PC-3 (cell line): ENCODE results near the gene NRCAM. TPM values are rescaled to one million over a fixed set of nuclear protein-coding genes. Genes with fewer than 3 reads are reported as not detected.

Source experiments
- ATAC-seq: fragments of 200-7000 bp; cut with Tn5 transposase; 2 replicates; pipeline ENCODE4 v1.9.1; 2020; ENCODE audit warnings: mild to moderate bottlenecking, moderate library complexity
- BruUV-seq: library from RNA; stranded (reverse); fragments of 400-500 nt; replicated peaks from 2 replicates; lab custom pipeline; 2021; lab: Mats Ljungman, UMichigan
- CTCF ChIA-PET: fragments of 300-600 bp; sonication (Branson Sonifier 250); formaldehyde crosslinking; loops from one replicate; lab custom pipeline; 2022; ENCODE audit warnings: antibody characterized with exemption; lab: Charles Lee
- POLR2A ChIA-PET: fragments of 300-600 bp; sonication (Branson Sonifier 250); formaldehyde crosslinking; loops from one replicate; lab custom pipeline; 2022; ENCODE audit warnings: antibody characterized with exemption; ENCODE audit not compliant: unreplicated experiment; lab: Charles Lee
- DNase-seq: peaks from one replicate; pipeline ENCODE4 v3.0.0-alpha.2; 2015
- H2AFZ ChIP-seq: fragments of 300-600 bp; sonication (generic); 2 replicates; pipeline ENCODE4 v1.6.0; 2016; ENCODE audit warnings: antibody characterized with exemption, low read length
- H3F3A ChIP-seq: fragments of 300-600 bp; sonication (generic); one replicate; pipeline ENCODE4 v1.6.0; 2017; ENCODE audit warnings: antibody characterized with exemption, low read length, control low read depth, mild to moderate bottlenecking; ENCODE audit not compliant: unreplicated experiment
- H3K27ac ChIP-seq: fragments of 300-600 bp; sonication (generic); 2 replicates; pipeline ENCODE4 v1.5.1; 2016; ENCODE audit warnings: mild to moderate bottlenecking, low read length
- H3K27me3 ChIP-seq: fragments of 300-600 bp; sonication (generic); 2 replicates; pipeline ENCODE4 v1.6.1; 2016; ENCODE audit warnings: low read length, mixed read lengths
- H3K36me3 ChIP-seq: fragments of 300-600 bp; sonication (generic); 2 replicates; pipeline ENCODE4 v1.6.1; 2016; ENCODE audit warnings: low read depth, mixed run types, low read length, mixed read lengths
- H3K4me1 ChIP-seq: fragments of 300-600 bp; sonication (generic); 2 replicates; pipeline ENCODE4 v1.5.1; 2016; ENCODE audit warnings: low read length; ENCODE audit not compliant: insufficient read depth
- H3K4me2 ChIP-seq: fragments of 300-600 bp; sonication (generic); 2 replicates; pipeline ENCODE4 v1.6.0; 2016; ENCODE audit warnings: low read length
- H3K4me3 ChIP-seq: fragments of 300-600 bp; sonication (generic); 2 replicates; pipeline ENCODE4 v1.5.1; 2016; ENCODE audit warnings: mild to moderate bottlenecking, low read length, mixed read lengths
- H3K79me2 ChIP-seq: fragments of 300-600 bp; sonication (generic); 2 replicates; pipeline ENCODE4 v1.6.1; 2017; ENCODE audit warnings: low read length, mixed read lengths
- H3K9ac ChIP-seq: fragments of 300-600 bp; sonication (generic); 2 replicates; pipeline ENCODE4 v1.6.0; 2016; ENCODE audit warnings: mild to moderate bottlenecking, low read length
- H3K9me2 ChIP-seq: fragments of 300-600 bp; sonication (generic); replicated peaks from 2 replicates; pipeline ENCODE4 v1.6.1; 2016; ENCODE audit warnings: mixed run types, low read length, mixed read lengths
- H3K9me3 ChIP-seq: fragments of 300-600 bp; sonication (generic); 2 replicates; pipeline ENCODE4 v1.6.1; 2016; ENCODE audit warnings: low read length, mixed read lengths
- H4K20me1 ChIP-seq: fragments of 300-600 bp; sonication (generic); 2 replicates; pipeline ENCODE4 v1.6.1; 2016; ENCODE audit warnings: low read length, mixed read lengths
- CTCF ChIP-seq: fragments of 300-600 bp; sonication (generic); conservative IDR thresholded peaks from 2 replicates; pipeline ENCODE4 v1.5.1; 2017; ENCODE audit warnings: antibody characterized with exemption, low read depth, mild to moderate bottlenecking, low read length
- EZH2 ChIP-seq: fragments of 300-600 bp; sonication (generic); IDR thresholded peaks from one replicate; pipeline ENCODE4 v1.6.1; 2017; ENCODE audit warnings: antibody characterized with exemption, mild to moderate bottlenecking, low read length; ENCODE audit not compliant: unreplicated experiment
- EZH2phosphoT487 ChIP-seq: fragments of 300-600 bp; sonication (generic); IDR thresholded peaks from 2 replicates; pipeline ENCODE4 v1.6.1; 2018; ENCODE audit warnings: mild to moderate bottlenecking, antibody characterized with exemption, low read length, borderline replicate concordance
- intact Hi-C: fragments of 100-400 bp; cut with micrococcal nuclease; formaldehyde crosslinking; loops from 2 replicates; pipeline ENCODE4 v1.9.0; 2023
- total RNA-seq: library from RNA; depleted of rRNA; stranded (reverse); fragments of >200 nt; gene quantifications from 2 replicates; pipeline ENCODE4 v1.2.3, GENCODE V29; 2014

The NRCAM gene
- total RNA-seq, 1 experiment from 2014 or later: not detected

DNA sequence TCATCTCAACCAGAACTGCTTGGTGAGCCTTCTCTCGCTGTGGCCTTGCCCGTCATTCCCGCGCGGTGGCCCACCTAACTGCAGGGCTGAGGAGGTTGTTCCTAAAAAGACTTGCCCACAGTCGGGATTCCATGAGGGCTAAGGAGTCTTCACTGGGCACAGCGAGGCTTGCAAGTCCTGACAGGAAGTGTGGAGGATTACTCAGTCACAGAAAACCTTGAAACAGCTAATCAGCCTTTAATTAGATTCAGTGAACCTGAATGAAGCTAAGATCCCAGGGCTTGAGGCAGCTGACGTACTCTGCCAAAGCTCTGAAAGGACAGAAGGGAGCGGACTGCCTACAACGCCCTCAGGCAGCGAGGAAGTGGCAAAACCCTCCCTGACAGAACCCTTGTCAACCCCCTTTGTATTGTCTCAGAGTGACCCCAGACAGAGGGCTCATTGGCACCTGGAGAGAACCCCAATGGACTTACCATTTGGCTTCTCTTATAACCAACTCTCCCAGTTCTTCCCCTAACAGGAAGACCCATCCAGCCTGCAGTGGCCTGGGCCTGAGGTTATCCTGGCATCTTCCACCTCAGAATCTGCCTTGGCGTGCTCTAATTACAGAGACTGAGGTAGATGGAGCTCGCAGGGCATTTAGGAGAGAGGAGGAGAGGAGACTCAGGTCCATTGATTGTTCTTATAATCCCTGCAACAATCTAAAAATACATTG lies 323.5 kb downstream of the NRCAM start:
- TF ChIP-seq EZH2phosphoT487 (no peak), CTCF (no peak), EZH2 (no peak)
- Histone ChIP-seq H3K79me2 (no peaks in the 10 kb centered on the region), H3K9me2 (no peaks in the 10 kb centered on the region), H3K9ac (no peak overlapping the region), H3F3A (no peaks in the 10 kb centered on the region), H3K36me3 (no peaks in the 10 kb centered on the region), H3K9me3 (no peaks in the 10 kb centered on the region), H3K27me3 (no peaks in the 10 kb centered on the region), H3K4me1 (0 out of 2 replicates have a peak, but pooled peaks cover 4% of the 10 kb centered on the region), H3K27ac (no peak overlapping the region), H2AFZ (no peak overlapping the region), H3K4me3 (no peak overlapping the region), H3K4me2 (no peak overlapping the region), H4K20me1 (no peaks in the 10 kb centered on the region)
- DNase-seq: no peak
- CTCF ChIA-PET: no interaction called here
- no TSS peak for BruUV-seq
- ATAC-seq: no peak
- intact Hi-C loops: no loop called here
- POLR2A ChIA-PET: no interaction called here

DNA sequence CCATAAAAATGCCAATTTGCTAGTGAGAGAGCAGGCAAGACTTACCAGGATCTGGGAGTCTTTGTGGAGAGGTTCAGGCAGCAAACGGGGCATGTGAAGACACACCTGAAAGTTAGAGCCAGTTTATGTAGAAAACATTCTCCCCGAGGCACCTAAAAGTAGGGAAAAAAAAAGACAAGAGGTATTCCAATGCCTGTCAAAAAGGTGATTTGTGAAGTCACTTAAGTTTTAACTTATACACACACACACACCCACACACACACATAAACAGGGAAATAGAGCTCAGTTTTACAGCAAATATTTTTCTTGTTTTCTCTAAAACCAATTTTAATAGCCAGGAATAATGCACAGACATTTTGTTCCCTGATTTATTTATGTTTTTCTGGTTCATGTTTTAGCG lies 326.0 kb downstream of the NRCAM start, which contains the start of gene LAMB4:
Gene LAMB4, minus strand, starts transcription at position 101 of the 400 bp plus-strand sequence. CDS start 7,197 bp downstream, outside the sequence.
- H2AFZ ChIP-seq: 0 out of 2 replicates have a peak within 1 kb of the TSS, but pooled peaks have one; percentile 28
- BruUV-seq: no TSS peak
- no peaks in the 10 kb centered on the region for H3K79me2 ChIP-seq
- TF ChIP-seq EZH2phosphoT487: no peak
- no peak for TF ChIP-seq CTCF
- TF ChIP-seq EZH2: no peak
- H3K27me3 ChIP-seq: no peaks in the 10 kb centered on the region
- H3K4me3 ChIP-seq: no peak within 1 kb of the TSS
- H3K36me3 ChIP-seq: no peaks in the 10 kb centered on the region
- H4K20me1 ChIP-seq: no peaks in the 10 kb centered on the region
- H3K27ac ChIP-seq: no peak within 1 kb of the TSS
- ATAC-seq (no peak), DNase-seq (no peak)
- ChIA-PET POLR2A (no interaction called here), CTCF (interaction anchor here (0.5 kb wide), 1 partner anchor 17 kb away, joined by 4 read pairs; no protein-coding TSS in a partner anchor)
- no peaks in the 10 kb centered on the region for H3K9me3 ChIP-seq
- no peaks in the 10 kb centered on the region for H3F3A ChIP-seq
- H3K4me1 ChIP-seq: 0 out of 2 replicates have a peak, but pooled peaks cover 4% of the 10 kb centered on the region
- H3K4me2 ChIP-seq: peak within 1 kb of the TSS; percentile 16; the same call in 1 of the 2 replicates
- no peaks in the 10 kb centered on the region for H3K9me2 ChIP-seq
- H3K9ac ChIP-seq: no peak within 1 kb of the TSS
- intact Hi-C loops: no loop called here
